Astrocyte of the spinal cord (primary cell): ENCODE data around the gene EXTL2.
A peak's percentile ranks its signal among the peaks of the same experiment; 100 is the strongest.

Source experiments
- DNase-seq: peaks from one replicate; pipeline ENCODE4 v3.0.0; 2011; ENCODE audit warnings: low read depth, low spot score
- H3K4me3 ChIP-seq: 2 replicates; pipeline ENCODE4 v1.5.1; 2011; ENCODE audit warnings: low read depth, mild to moderate bottlenecking, low read length, moderate library complexity
- CTCF ChIP-seq: IDR thresholded peaks from 2 replicates; pipeline ENCODE4 v1.5.1; 2012; ENCODE audit warnings: low read depth, mild to moderate bottlenecking, low read length, inconsistent platforms
- in situ Hi-C: cut with HindIII; loops from 2 replicates; pipeline ENCODE4 v1.10.0; 2017; ENCODE audit warnings: low sequenced_read_pairs

EXTL2 gene

DNA sequence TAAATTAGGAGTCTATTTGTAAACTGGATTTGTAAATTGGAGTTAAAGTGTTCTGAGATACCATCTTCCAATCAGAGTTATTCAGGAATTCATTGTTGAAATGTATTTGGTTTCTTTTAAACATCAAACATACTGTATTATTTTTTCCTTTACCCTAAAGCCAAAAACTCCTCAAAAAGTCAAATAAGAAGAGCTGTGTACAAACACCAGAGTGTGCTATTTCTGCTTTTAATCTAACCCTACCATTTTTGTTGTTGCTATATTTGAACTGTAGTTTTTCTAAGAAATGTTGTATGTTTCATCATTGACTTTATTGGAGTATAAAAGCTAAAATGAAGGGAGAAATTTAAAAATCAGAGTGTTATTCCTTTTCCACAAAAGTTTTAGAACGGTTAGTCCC is 37.1 kb upstream of the EXTL2 start:
- DNase-seq = no peak
- TF ChIP-seq CTCF = no peak
- in situ Hi-C loops = no loop called here
- no peak overlapping the region for H3K4me3 ChIP-seq

GRCh38 chr1:100930494-100930893 is 35.9 kb upstream of the EXTL2 start:
- no peak for TF ChIP-seq CTCF
- no peak overlapping the region for H3K4me3 ChIP-seq
- in situ Hi-C loops = no loop called here
- DNase-seq = no peak

DNA sequence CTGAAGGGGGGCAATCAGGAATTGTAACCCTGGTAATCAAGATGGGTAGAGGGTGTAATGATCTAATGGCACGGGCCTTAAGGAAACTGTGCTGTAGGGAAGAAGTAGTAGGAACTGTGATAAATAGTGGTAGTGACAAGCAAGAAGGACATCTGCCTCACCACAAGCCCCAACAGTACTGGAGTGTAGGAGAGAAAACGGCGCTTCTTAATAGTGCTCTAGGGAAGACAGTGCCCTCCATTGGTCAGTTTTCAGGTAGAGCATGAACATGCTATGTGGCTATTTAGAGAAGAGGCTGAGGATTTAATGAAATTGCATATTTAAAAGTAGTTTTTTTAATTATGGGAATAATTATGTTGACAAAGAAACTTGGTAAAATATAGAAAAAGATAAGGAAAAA is 33.5 kb upstream of the EXTL2 start:
- no peak overlapping the region for H3K4me3 ChIP-seq
- peak; percentile 17 for TF ChIP-seq CTCF
- in situ Hi-C loops = no loop called here
- no peak for DNase-seq

DNA sequence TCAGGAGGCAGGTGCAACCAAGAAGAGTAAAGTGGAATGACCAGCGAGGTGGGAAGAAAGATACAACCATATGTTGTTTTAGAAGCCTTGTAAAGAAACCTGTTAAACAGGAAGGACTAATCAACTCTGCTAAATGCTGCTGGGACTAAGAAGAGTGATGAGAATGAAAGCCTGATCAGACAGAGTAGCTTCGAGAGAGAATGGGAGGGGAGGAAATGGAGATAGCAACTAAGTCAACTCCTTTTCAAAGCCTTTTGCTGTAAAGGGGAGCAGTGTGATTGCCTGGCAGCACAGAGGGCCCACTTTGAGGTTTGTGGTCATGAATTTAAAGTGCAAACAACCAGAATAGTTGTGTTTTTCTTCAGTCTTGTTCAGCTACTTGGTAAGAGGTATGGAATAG is 32.6 kb upstream of the EXTL2 start:
- H3K4me3 ChIP-seq = no peak overlapping the region
- TF ChIP-seq CTCF = no peak
- in situ Hi-C loops = no loop called here
- DNase-seq = no peak

DNA sequence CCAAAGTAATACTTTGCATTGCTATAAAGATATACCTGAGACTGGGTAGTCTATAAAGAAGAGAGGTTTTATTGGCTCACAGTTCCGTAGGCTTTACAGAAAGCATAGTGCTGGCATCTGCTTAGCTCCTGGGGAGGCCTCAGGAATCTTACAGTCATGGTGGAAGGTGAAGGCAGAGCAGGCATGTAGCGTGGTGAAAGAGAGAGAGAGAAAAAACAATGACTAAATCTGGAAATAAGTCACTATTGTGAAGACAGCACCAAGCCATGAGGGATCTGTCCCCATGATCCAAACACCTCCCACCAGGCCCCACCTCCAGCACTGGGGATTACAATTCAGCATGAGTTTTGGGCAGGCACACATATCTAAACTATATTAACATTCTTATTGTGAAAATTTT is 31.6 kb upstream of the EXTL2 start:
- no peak for DNase-seq
- TF ChIP-seq CTCF = no peak
- no peak overlapping the region for H3K4me3 ChIP-seq
- in situ Hi-C loops = no loop called here

DNA sequence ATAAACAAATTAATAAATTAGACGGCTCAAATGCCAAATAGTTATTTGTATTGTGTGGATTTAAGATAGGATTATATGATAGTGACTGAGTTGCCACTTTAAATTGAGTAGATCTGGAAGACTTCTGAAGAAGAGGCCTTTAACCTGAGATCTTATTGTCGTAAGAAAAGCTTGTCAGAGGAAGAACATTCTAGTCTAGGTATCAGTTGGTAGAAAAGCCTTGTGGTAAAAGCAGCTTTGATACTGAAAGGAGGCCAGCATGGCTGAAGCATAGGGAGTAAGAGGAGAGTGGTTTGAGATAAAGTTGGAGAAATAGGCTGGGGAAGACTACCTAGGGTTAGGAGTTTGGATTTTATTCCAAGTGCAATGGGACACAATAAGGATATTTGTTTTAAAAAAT is 30.3 kb upstream of the EXTL2 start:
- no peak for DNase-seq
- TF ChIP-seq CTCF = no peak
- H3K4me3 ChIP-seq = no peak overlapping the region

DNA sequence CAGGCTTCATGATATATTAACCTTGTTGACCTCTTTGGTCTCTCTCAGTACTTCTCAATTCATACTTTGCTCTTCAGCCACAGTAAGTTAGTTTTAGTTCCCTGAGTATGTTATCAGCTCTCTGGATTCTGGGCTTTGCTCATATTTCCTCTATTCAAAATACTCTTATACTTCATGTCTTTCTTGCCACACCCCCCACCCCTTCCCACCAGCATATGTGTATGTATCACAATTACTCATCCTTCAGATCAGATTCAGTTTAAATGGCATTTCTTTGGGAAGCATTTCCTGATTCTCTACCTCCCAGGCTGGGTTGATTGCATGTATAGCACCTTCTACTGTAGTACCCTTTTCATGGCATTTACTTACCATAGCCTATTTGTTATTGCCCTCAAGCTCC is 29.6 kb upstream of the EXTL2 start:
- DNase-seq = peak; percentile 3
- no peak overlapping the region for H3K4me3 ChIP-seq
- no peak for TF ChIP-seq CTCF
- in situ Hi-C loops = no loop called here

More for the DNA sequence above, 30.3 kb upstream of the EXTL2 start:
- in situ Hi-C loops = no loop called here
